Heart right ventricle (tissue), 16 donors: ENCODE results near the gene BNIP5. TPM values are rescaled to one million over a fixed set of nuclear protein-coding genes. Genes with fewer than 3 reads are reported as not detected.

ENCODE experiments used
- ATAC-seq, 8 donors: fragments of 200-7000 bp; cut with Tn5 transposase; one replicate each; pipeline ENCODE4 v1.9.1; 2020; ENCODE audit warnings: mild to moderate bottlenecking in 8 of 8, moderate library complexity in 8 of 8, moderate number of reproducible peaks in 1 of 8
- DNase-seq, 2 donors: peaks; one replicate each; pipeline ENCODE4 v3.0.0-alpha.2; 2020
- H3K27ac ChIP-seq, 10 donors: fragments of 200-600 bp; sonication (generic) in 2 of 10; one replicate each; pipeline versions ENCODE4 v1.5.0 to v1.8.0; 2020 to 2022; ENCODE audit warnings: mild to moderate bottlenecking in 3 of 10
- H3K27me3 ChIP-seq, 7 donors: fragments of 200-600 bp; one replicate each; pipeline ENCODE4 v1.8.0; 2021 to 2022; ENCODE audit warnings: mild to moderate bottlenecking in 2 of 7
- H3K36me3 ChIP-seq, 9 donors: fragments of 200-600 bp; sonication (generic) in 1 of 9; one replicate each; pipeline versions ENCODE4 v1.5.0 to v1.8.0; 2020 to 2022; ENCODE audit warnings: mild to moderate bottlenecking in 2 of 9
- H3K4me1 ChIP-seq, 9 donors: fragments of 200-600 bp; sonication (generic) in 1 of 9; one replicate each; pipeline versions ENCODE4 v1.5.0 to v1.8.0; 2020 to 2022; ENCODE audit warnings: mild to moderate bottlenecking in 4 of 9
- H3K4me3 ChIP-seq, 10 donors: fragments of 200-600 bp; sonication (generic) in 2 of 10; one replicate each; pipeline versions ENCODE4 v1.5.0 to v1.8.0; 2020 to 2022; ENCODE audit warnings: mild to moderate bottlenecking in 7 of 10, moderate library complexity in 2 of 10
- H3K9me3 ChIP-seq, 11 donors: fragments of 200-600 bp in 10 of 11; sonication (generic) in 2 of 11; one replicate each; pipeline versions ENCODE4 v1.5.0 to v1.8.0; 2013 to 2022; ENCODE audit warnings: mild to moderate bottlenecking in 2 of 11, control low read depth in 1 of 11, moderate library complexity in 1 of 11
- WGBS, 2 donors: extraction: QIAGEN DNeasy Blood & Tissue Kit; methylation state at CpG; one replicate each; pipeline ENCODE4 v1.1.7; 2013; ENCODE audit warnings: inconsistent platforms in 1 of 2; 5-methylcytosine and 5-hydroxymethylcytosine counted together
- intact Hi-C, 10 donors: fragments of 100-400 bp; cut with DNase I; formaldehyde crosslinking; loops; one replicate each; pipeline versions ENCODE4 v1.11.1 to v1.14.2; 2022
- polyA plus RNA-seq, 2 donors: library from polyadenylated mRNA; stranded (reverse); fragments of 200-250 nt; gene quantifications; one replicate each; pipeline ENCODE4 v1.2.3, GENCODE V29; 2013
- total RNA-seq, 10 donors: library from RNA; stranded (reverse); fragmentation: NEBNext Ultra II Directional in 3 of 10; extraction: Animal tissue kit (Norgen Biotek cat#: 25700) in 3 of 10; gene quantifications; one replicate each; pipeline versions ENCODE4 v1.2.1 to v1.2.4, GENCODE V29; 2021 to 2023
- TF ChIP-seq, protein P1 (sequence below), 9 donors: fragments of 200-600 bp; sonication (generic) in 2 of 9; IDR thresholded peaks; one replicate each; pipeline versions ENCODE4 v1.5.0 to v1.8.0; 2021 to 2022; ENCODE audit warnings: antibody characterized with exemption in 9 of 9, mild to moderate bottlenecking in 5 of 9, moderate library complexity in 1 of 9
- donor health status: Arrhythmogenic right ventricular cardiomyopathy.
- donor health status: ischemic (EF 13 %, LVEDD 7.1; RV severe dilation, severe dysfunction).
- donor health status: healthy with polysubstance abuse.
- donor health status: DM: no; HTN: yes; CAD: no.
- donor health status: DM: no; HTN: no; CAD: no.
- donor health status: ischemic (EF 25% LVEDD 6.9; RV normal size, moderate dysfunction).
- donor health status: ischemic (EF 25% LVEDD 5.7; RV mildly dilated, moderate dysfunction).
- donor health status: healthy.
- donor health status: DM: yes; HTN: yes; CAD: no.
- donor health status: Ischemic cardiomyopathy.
- donor health status: ischemic (EF 35%, LVEDD 5.7; RV mildly dilated, moderate dysfunction).
- donor health status: nonischemic (EF 11% LVEDD 7.7; RV severe dilation, severe dysfunction).
- donor health status: DM: yes; HTN: yes; CAD: no.
- donor health status: PGD.
- donor health status: ischemic (EF 29% LVEDD 5.4; RV normal size, mild dysfunction).
- donor health status: nonischemic (EF 23%, LVEDD 6.1; RV moderate dilation, normal function).

The BNIP5 gene
- total and polyA plus RNA-seq, 12 donors, result not detected

DNA sequence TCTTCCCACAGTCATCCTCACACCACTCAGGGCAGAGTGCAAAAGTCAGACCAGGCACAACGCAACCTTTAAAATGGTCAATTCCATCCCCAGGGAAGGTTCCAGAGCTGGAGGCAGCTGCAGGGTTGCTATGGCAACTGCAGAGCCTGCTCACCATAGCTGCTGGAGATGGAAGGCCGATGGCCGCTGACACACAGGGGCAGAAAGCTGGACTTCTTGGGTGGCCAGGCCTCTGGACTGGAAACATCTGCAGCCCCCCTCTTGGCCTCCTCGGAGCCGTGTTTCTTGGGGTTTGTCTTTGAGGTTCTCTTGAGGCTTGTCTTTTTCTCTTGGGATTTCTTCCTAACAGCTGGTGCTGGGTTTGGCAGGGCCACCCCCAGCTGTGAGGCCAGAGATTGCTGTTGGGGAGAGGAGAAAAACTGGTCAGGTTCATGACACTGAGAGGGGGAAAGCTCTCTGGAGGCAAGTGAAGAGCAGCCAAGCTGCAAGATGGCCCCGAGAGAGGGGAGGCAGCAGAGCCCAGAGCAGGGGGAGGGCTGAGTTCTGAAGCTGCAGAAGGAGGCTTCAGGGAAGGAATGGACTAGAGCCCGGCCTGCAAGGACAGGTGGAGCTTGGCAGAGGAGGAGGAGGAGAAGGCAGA, 10.2 kb downstream of the BNIP5 start:
- Histone ChIP-seq H3K4me1 (peaks cover 0 to 9% (median 0%) of the 10 kb centered on the region in 9 donors), H3K9me3 (no peaks in the 10 kb centered on the region), H3K4me3 (no peak overlapping the region), H3K27ac (no peak overlapping the region), H3K36me3 (no peaks in the 10 kb centered on the region), H3K27me3 (peaks cover 0 to 47% (median 35%) of the 10 kb centered on the region in 7 donors)
- intact Hi-C loops, result no loop called here
- TF ChIP-seq, protein P1, sequence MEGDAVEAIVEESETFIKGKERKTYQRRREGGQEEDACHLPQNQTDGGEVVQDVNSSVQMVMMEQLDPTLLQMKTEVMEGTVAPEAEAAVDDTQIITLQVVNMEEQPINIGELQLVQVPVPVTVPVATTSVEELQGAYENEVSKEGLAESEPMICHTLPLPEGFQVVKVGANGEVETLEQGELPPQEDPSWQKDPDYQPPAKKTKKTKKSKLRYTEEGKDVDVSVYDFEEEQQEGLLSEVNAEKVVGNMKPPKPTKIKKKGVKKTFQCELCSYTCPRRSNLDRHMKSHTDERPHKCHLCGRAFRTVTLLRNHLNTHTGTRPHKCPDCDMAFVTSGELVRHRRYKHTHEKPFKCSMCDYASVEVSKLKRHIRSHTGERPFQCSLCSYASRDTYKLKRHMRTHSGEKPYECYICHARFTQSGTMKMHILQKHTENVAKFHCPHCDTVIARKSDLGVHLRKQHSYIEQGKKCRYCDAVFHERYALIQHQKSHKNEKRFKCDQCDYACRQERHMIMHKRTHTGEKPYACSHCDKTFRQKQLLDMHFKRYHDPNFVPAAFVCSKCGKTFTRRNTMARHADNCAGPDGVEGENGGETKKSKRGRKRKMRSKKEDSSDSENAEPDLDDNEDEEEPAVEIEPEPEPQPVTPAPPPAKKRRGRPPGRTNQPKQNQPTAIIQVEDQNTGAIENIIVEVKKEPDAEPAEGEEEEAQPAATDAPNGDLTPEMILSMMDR (IDR thresholded peaks at IDR 0.05), result no peak
- WGBS, 2 donors, result 63 to 73% methylated on average over 7 of the region's 7 CpGs
- DNase-seq (peak; percentile 29 to 39), ATAC-seq (peak in 6 of 8 donors; percentile 24 to 76 (median 56))

DNA sequence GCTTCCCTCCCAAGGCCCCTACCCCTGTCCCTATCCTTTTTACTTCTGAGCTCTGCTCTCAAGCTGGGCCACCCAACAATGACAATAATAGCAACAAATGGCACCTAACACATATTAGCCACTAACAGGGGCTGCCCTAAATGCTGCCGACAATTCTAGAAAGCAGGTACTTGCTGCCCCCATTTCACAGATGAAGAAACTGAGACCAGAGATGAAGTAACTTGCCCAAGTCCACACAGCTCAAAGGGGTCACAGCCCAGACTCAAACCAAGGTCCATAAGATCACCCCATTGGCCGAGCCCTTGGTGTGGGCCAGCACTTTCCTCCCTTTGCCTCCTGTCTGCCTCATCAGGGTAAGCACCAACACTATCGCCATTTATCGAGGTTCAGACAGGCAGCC, 12.0 kb downstream of the BNIP5 start:
- WGBS, 2 donors, result 91 to 94% methylated on average over 4 of the region's 4 CpGs
- DNase-seq (no peak), ATAC-seq (no peak)
- Histone ChIP-seq H3K9me3 (no peaks in the 10 kb centered on the region), H3K27ac (no peak overlapping the region), H3K36me3 (no peaks in the 10 kb centered on the region), H3K4me3 (no peak overlapping the region), H3K27me3 (peaks cover 0 to 31% (median 17%) of the 10 kb centered on the region in 7 donors), H3K4me1 (peaks cover 0 to 9% (median 0%) of the 10 kb centered on the region in 9 donors)
- TF ChIP-seq, protein P1 (IDR thresholded peaks at IDR 0.05), result no peak
- intact Hi-C loops, result no loop called here

GRCh38 chr6:36324191-36324590, 12.5 kb downstream of the BNIP5 start:
- ATAC-seq (no peak), DNase-seq (no peak)
- Histone ChIP-seq H3K27ac (no peak overlapping the region), H3K9me3 (no peaks in the 10 kb centered on the region), H3K36me3 (no peaks in the 10 kb centered on the region), H3K27me3 (peaks cover 0 to 30% (median 12%) of the 10 kb centered on the region in 7 donors), H3K4me3 (no peak overlapping the region), H3K4me1 (peaks cover 0 to 9% (median 0%) of the 10 kb centered on the region in 9 donors)
- 90 to 94% methylated on average over 6 of the region's 6 CpGs for WGBS, 2 donors
- intact Hi-C loops, result no loop called here
- TF ChIP-seq, protein P1 (IDR thresholded peaks at IDR 0.05), result no peak

DNA sequence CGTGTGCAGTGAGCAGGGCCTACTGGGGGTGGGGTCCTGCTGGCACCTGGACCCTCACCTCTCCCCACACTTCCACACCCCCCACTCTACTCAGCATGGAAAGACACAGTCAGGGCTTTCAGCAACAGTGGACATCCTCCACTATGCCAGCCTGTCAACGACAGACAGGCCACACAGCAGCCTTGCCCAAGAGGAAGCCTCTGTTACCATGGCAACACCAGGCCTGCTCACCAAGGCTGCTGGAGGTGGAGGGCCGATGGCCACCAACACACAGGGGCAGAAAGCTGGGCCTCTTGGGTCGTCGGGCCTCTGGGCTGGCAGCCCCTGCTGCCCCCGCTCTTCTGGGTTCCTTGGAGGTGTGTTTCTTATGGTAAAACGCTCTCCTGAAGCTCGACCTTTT, 13.6 kb downstream of the BNIP5 start:
- DNase-seq (no peak), ATAC-seq (no peak)
- 75 to 76% methylated on average over 8 of the region's 8 CpGs for WGBS, 2 donors
- Histone ChIP-seq H3K27me3 (peaks cover 0 to 26% (median 7%) of the 10 kb centered on the region in 7 donors), H3K9me3 (no peaks in the 10 kb centered on the region), H3K4me3 (no peak overlapping the region), H3K4me1 (peaks cover 0 to 9% (median 0%) of the 10 kb centered on the region in 9 donors), H3K27ac (no peak overlapping the region), H3K36me3 (no peaks in the 10 kb centered on the region)
- TF ChIP-seq, protein P1 (IDR thresholded peaks at IDR 0.05), result no peak
- intact Hi-C loops, result no loop called here
